GM18519 (cell line): ENCODE results near the gene ATP8A1.
"Not testable (repeated sequence)": the region's sequence is repeated elsewhere in the genome, so short reads cannot be mapped to it uniquely, and the experiment has no call there.

Source experiments
- ATAC-seq: cut with Tn5 transposase; IDR thresholded peaks from one replicate; pipeline ENCODE4 v1.9.1; 2021; ENCODE audit warnings: mild to moderate bottlenecking, moderate library complexity; ENCODE audit not compliant: unreplicated experiment, low FRiP score

ATP8A1 gene

DNA sequence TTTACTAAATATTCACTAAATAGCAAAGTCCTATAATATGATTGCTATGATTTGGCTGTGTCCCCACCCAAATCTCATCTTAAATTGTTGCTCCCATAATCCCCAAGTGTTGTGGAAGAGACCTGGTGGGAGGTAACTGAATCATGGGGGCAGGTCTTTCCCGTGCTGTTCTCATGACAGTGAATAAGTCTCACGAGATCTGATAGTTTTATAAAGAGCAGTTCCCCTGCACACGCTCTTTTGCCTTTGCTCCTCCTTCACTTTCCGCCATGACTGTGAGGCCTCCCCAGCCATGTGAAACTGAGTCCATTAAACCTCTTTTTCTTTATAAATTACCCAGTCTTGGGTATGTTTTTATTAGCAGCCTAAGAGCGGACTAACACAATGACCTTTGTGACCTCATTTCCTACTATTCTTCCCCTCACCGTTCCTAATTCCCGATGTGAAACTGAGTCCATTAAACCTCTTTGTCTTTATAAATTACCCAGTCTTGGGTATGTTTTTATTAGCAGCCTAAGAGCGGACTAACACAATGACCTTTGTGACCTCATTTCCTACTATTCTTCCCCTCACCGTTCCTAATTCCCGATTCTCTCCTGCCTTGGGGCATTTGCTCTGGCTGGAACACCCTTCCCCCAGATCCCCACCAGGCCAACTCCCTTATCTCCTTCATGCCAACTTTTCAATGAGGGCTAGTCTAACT, 4.2 kb downstream of the ATP8A1 start:
- ATAC-seq: not testable (repeated sequence)

DNA sequence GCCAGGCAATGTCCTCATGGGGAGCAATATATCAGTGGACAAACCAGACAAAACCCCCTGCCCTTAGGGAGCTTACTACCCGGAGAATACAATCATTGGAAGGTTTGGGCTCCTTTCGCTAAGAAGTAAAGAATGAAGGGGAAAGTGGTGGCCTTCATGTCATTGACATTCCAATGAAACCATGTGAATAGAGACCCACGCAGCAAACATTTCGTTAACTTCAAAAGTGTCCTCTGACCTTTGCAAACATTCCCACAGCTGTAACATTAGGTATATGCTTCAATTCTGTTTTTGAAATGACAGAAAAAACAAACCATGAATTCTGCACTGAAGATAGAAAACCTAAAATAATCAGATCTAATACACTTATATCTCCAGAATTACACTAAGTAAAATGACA, 7.0 kb downstream of the ATP8A1 start:
- ATAC-seq: no peak

DNA sequence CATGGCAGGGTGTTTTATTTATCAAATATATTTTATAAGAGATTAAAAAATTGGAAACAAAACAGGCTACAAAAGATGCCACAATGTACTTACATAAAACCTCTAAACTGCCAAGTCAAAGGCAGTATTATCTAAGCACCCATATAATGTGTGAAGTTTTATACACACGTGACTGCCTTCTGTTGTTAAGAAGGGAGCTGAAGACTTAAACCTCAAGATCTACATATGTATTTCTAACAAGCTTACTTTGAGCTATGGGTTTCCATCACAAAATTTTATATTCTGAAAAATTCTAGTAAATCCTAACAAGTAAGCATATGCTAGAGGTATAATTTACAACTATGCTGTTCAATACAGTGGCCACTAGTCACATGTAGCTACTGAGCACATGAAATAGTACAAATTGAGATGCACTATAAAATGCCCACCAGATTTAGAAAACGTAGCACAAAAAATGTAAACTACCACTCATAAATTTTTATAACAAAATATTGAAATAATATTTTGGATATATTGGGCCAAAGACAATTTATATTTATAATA, 9.8 kb downstream of the ATP8A1 start:
- ATAC-seq: no peak

DNA sequence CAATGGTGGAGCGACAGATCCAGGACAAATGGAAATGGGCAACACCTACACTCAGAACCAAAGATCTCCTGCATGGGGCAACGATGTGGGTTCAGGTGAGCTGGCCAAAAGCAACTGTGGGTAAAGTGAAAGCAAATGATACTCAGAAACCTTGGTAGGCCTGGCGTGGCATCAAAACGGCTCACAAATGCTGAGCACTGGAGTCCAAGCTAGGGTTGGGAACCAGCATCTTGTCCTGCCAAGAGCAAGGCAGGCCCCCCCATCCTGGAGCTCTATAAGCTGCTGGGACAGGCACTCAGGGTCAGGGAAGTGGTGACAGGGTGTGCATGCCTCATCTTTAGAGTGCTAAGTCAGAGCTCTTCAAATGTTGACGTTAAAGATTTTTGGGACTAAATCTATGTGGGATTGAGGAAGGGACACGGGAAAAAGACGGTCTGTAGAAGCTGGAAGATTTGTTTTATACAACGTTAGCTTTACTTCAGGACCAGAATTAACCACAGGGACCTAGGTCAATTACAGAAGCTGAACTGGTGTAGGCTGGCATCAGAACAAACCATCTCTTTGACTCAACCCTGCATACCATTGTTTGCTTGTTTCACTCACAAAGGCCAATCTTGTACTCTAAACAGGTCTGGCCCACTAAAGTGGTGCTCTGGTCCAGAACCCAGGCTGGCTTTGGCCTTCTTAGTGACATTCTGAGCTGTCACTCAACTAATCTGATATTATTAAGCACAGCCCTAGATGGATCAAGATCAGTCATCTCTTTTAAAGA, 10.7 kb downstream of the ATP8A1 start:
- ATAC-seq: no peak

DNA sequence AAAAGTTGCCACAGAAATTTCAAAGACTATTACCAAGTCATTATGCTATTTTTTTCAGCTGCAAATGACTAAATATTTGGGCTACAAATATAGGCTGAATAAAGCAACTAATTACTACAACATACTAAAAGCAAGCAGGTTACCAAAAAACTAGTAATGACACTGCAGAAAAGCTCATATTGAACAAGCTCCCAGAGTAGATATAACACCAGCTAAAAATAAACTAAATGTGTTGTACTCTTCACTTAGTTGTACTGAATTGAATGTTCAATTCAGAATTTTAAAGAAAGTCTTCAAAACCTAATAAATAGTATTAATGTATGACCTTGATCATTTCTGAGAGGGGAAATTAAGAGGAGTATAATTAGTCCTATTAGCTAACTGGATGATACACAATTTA, 12.0 kb downstream of the ATP8A1 start:
- no peak for ATAC-seq

DNA sequence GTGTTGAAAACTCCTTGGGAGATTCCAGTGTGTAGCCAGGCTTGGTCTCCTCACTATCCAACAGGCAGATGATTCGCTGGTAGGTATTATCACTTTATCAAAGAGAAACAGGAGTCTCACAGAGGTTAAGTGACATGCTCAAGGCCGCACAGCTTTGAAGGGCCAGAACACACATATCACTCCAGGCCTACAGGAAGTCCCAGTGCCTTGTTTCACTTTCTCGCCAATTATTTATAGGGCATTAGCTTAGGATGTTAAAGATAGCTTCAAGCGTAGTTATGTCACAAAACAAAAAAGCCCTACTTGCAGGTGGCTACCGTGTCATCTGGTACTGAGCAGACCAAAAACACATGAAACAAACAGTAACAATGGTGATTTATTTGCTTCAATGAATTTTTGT, 13.2 kb downstream of the ATP8A1 start:
- ATAC-seq: peak; percentile 55

DNA sequence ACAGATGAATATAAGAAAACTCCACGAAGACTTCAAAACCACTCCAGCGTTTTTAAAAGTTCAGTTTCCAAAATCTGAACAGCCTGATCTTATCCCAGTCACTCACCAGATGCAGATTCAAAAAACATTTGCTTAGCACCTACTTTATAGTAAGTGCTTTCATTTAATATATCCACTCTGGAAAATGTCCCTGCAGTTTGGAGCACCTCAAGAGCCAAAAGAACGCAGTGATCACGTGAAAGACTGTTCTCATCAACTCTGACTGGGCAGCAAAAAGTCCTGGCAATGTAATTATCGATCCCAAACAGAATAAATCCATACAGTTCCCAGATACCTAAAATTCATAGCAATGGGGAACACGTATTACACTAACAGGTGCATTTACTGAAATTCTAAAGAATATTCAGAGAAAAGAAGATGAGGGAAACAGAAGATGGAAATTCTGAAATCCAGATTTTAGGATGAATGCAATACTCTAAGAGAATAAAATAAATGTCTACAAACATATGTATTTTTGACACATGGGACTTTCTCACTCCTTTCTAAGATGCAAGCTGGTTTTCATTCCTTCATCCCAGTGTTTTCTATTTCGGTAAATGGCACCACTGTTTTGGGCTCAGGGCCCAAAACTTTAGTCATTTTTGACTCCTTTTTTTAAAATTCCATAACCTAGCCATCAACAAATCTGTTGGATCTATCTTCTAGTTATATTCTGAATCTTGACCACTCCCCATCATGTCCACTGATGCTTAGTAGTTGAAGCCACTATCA, 13.9 kb downstream of the ATP8A1 start:
- ATAC-seq: no peak

DNA sequence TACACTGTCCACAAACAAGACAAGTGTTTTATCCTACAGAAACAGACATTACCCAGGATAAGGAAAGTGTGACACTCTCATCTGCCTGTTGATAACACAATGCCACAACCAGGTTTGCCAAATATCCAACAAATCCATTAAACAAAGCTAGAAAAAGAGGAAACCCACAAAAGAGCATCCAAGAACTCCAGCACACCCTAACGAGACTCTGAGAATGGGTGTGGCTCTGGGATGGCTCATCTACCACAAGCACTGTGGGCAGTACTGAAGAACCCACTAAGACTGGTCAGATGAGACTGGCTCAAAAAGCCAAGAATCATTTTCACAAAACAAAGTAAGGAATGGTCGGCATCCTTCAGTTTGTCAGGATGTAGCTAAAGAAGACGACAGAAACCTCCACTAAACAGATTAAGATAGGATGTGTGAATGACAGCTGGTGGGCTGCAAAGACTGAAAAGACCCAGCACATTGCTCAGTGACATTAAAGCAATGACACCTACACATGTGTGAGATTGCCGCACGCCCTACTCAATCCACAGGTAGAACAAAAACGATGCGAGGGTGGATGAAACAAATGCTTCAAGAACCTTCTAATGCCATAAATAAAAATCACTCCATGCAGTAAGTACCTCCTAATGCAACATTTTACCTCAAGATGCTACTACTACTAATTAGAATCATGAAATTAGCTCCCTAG, 14.7 kb downstream of the ATP8A1 start:
- no peak for ATAC-seq

DNA sequence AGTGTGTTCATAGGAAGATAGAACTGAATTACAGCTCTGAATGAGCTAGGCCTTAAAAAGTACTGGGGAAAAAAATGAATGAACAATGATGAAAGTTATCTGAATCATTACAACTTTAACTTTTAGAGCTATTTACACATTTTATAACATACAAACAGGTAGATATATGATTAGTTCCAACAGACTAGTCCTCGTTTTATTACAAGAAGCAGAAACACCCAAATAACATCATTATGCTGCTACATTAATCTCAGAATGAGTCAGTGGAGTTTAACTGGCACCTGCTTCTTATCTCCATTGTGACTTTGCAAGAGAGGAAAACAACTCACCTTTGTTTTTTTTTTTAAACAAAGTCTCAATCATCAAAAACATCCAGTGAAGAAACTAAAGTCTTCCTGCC, 15.2 kb downstream of the ATP8A1 start:
- ATAC-seq: no peak

DNA sequence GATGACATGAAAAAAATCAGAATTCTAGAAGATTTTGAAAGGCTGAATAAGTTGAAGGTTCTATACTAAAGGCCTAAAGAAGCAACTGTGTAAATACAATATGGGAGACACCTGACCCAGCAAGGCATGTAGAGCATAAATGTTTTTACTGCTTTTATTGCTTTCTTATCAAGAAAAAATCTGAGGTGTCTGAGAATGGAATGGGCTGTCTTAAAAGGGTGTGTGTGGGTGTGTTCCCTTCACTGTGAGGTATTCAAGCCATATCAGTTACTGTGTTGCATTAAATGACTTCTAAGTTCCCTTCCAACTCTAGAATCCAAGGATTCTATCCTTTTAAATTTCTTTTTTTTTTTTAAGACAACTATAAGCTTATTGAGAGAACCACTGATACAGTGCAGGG, 15.7 kb downstream of the ATP8A1 start:
- ATAC-seq: no peak

DNA sequence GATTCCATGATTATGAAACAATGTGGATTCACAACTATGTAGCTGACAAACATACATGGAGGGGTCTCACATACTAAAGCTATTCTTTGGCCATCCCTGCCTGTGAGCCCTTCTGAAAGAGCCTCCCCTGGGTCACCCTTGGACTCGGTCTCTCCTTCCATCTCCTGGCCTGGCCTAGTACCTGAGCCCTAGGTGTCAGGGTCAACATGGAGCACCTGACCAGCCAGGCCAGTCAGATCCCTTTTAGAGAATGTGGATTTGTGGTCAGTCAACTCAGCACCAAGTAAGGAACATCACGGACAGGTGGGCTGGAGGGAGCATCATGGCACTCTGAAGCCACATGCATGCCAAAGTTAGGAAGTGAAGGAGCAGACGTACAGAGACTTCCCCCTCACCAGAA, 16.3 kb downstream of the ATP8A1 start:
- no peak for ATAC-seq

DNA sequence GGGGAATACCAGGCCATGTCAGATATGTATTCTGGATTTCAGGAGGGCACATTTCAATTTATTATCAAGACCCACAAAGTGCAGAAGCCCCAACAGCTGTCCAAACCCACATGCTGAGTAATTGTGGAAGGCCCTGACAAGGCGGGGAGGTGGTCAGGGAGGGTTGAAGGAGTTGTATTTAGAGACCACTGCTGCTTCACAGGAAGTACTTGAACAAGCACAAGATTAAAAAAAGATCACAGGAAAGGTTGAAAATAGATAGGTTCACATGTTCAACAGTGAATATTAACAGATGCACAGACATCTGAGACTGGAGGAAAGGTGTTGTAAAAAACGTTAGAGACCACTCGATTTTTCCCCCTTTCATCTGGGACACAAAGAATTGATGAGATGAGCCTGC, 17.9 kb downstream of the ATP8A1 start:
- ATAC-seq: peak; percentile 46

DNA sequence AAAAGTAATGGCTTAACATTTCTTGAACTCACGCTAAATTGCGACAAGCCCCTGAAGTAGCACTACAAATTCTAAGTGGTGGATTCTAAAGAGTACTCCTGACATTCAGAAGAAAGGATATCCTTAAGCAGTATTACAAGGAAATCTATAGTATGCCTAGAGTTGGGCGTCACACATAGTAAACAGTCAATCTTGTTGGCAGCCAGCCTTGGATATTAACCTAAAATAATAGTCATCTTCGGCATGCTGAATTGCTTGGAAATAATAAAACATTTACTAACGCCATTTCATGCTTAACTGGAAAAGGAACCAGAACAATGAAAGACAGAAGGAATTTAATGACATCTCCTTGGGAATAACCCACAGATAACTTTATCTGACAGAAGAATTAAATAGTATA, 18.6 kb downstream of the ATP8A1 start:
- no peak for ATAC-seq

DNA sequence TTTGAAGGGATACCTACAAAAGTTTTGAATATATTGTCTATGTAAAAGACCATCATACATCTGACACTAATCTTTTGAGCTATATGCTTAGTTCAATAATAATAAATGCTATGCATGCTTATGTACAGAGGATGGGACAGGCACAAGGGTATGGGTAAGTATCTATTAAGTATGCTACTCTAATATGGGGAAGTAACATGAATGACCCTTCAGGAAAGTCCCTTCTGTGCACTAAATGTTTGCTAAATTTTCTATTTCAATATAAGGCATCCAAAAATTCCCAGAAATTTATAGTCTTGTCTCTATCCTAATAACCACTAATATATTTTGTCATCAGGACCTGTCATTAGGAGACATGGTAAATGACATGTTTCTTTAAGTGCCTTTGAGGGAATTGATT, 19.0 kb downstream of the ATP8A1 start:
- ATAC-seq: peak; percentile 21

DNA sequence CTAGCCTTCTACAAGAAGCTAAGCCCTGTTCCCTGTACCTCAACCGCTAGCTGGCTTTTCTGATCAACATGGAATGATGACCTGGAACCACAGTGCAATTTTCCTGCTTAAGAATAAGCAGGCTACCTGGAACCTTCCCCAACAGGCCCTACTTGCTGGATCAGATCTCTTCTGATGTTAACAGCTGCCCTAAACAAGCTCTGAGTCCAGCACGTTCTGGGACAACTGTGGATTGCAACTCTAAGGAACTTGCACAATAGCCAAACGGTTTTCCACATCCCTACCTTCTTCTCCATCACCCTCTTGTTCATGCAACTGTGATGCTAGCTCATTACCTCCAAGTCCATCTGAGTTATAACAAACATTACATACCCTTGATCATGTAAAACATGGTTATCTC, 19.8 kb downstream of the ATP8A1 start:
- no peak for ATAC-seq

DNA sequence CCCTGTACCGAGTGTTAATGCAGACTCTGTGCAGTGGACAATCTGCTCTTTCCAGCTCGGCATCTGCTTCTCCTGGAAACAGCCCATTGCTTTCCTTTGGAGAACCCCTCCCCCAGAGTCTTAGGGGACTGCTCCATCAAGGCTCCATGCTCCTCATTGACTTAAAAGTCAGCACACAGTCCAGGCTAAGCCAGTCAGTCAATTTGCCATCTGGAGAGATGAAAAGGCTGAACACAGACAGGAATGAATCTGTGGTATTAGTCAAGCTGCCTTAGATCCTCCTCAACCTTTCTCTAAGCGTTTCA, 20.3 kb downstream of the ATP8A1 start:
- no peak for ATAC-seq

DNA sequence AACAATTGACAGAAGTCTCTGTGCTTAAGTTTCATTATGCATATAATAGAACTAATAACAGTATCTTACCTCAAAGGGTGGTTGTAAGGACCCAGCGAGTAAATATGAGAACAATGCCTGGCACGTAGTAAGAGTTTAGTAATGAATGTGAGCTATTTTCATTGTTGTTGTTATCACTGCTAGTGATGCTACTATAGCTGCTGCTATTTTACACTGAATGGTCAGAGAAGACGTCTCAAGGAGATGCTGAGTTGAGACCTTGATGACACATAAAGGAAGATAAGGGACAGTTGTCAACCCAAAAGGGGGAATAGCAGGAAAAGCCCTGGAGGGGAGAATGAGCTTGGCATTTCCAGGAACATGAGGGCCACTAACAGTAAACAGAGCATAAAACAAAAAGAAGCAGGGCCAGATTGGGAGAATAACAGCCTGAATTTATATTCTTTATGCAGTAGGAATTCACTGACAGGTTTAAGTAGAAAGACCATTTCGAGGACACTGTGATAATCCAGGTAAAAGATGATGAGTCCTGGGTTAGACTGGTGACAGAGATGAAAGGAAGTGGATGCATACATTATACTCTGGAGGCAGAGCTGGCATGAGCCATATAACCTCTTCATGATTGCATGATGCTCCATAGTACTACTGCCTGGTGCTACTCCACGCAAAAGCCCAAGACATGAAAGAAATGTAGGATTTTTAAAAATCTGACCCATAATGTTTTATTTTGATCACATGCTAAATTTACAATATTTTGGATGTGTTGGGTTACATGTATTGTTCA, 23.1 kb downstream of the ATP8A1 start:
- ATAC-seq: peak; percentile 83

DNA sequence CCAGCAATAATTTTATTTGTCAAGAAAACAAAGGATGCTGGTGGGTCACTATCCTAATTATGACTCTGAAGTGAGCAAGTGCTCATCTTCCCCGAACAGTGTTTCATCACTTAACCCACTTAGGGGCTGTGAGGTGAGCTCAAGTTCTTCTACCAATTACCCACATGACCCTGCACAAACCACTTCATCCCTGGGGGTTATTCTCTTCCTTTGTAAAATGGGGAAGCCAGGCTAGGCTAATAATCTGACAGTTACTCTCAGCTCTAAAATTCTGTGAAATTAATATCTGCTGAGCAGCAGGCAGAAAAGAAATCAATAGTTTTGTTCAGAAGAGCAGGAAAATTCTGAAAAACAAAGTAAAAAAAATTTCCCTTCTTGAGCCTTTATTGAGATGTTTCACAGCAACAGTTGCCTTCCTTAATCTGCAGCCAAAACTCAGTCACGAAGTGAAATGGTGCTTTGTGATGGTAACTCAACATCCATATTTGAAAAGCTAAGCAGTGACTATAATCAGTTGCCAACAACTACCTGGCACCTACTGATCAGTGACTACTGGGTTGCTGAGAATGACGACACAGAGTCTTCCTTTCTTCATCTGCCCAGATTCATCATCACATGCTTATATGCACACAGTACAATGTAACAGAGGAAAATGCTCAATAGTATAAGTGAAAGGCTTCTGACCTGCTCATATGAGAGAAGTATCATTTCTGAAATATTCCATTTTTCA, 24.1 kb downstream of the ATP8A1 start:
- ATAC-seq: no peak

DNA sequence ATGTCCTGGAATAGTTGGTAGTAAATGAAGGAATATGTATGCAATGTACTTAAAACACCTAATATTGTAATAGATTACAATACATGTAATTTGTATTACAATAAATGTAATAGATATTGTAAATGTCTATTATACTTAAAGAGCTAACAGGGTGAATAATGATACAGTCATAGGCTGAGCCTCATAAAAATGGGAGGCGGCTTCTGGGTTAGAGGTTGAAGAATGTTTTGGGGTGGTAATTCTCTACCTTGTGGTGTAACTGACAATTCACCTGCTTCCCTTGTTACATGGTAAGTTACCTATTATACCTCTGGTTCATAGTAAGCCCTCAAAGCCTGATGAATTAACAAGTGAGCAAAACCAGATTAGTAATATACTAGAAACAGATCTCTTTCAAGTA, 26.0 kb downstream of the ATP8A1 start:
- no peak for ATAC-seq
